Measurements from ENCODE around the gene CXADR. TPM values are rescaled to one million over a fixed set of nuclear protein-coding genes. Genes with fewer than 3 reads are reported as not detected.

CXADR gene
- total and polyA plus RNA-seq, 9 of the 15 experiments (the other 6 are each of a cell fraction or from before 2014, with no cell fraction given), result 0.01 to 0.41 (median 0.14) TPM

DNA sequence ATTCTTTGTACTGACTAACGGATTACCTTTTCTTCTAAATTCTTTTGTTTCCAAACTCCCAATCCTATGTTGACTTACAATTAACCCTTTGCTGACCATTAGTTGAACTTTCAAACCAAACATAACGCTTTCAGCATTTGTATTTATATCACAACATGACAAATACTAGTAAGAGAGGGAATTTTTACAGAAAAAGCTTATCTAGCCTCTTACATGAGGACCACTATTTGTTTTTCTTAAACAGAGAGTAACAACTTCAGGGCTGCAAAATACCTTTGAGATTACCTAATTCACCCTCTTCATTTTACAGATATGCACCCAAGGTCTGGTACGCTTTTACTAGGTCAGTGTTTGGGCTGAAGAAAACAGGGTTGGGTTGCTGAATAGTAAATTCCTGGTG, 45.0 kb upstream of the CXADR start (continued):
- TF ChIP-seq, protein P1, sequence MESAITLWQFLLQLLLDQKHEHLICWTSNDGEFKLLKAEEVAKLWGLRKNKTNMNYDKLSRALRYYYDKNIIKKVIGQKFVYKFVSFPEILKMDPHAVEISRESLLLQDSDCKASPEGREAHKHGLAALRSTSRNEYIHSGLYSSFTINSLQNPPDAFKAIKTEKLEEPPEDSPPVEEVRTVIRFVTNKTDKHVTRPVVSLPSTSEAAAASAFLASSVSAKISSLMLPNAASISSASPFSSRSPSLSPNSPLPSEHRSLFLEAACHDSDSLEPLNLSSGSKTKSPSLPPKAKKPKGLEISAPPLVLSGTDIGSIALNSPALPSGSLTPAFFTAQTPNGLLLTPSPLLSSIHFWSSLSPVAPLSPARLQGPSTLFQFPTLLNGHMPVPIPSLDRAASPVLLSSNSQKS (CRISPR knock-in tag; IDR thresholded peaks at IDR 0.05), result no peak

DNA sequence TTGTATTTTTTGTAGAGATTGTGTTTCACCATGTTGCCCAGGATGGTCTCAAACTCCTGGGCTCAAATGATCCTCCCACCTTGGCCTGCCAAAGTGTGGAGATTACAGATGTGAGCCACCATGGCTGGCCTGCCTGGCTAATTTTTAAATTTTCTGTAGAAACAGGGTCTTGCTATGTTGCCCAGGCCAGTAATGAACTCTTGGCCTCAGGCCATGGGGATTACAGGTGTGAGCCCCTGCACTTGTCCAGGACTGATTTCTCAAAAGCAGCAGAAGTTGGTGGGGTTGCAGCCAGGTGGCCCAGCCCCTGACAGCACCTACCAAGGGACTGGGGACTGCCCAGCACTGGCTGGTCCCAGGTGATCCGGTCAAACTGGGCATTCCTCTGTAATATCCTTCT, 44.1 kb upstream of the CXADR start:
- no peak for ATAC-seq
- H2AFZ ChIP-seq (ENCODE audit: low read depth, low read length), result no peak overlapping the region
- CTCF ChIA-PET (ENCODE audit: low intra/inter-chr PET ratio), result no interaction called here
- POLR2A ChIA-PET, result no interaction called here
- H3K27ac ChIP-seq (ENCODE audit: extremely low read depth, low read depth, low read length), result no peak overlapping the region
- H3K9ac ChIP-seq (ENCODE audit: insufficient read depth in 1 of 2, low read depth in 2 of 2, low read length in 2 of 2), result no peak overlapping the region
- 18% methylated on average over 1 of the region's 1 CpG for WGBS (ENCODE audit: insufficient coverage, low coverage, missing lambda C conversion rate)
- H3K4me2 ChIP-seq (ENCODE audit: insufficient read depth, low read length), result no peak overlapping the region
- TF ChIP-seq, protein P2, sequence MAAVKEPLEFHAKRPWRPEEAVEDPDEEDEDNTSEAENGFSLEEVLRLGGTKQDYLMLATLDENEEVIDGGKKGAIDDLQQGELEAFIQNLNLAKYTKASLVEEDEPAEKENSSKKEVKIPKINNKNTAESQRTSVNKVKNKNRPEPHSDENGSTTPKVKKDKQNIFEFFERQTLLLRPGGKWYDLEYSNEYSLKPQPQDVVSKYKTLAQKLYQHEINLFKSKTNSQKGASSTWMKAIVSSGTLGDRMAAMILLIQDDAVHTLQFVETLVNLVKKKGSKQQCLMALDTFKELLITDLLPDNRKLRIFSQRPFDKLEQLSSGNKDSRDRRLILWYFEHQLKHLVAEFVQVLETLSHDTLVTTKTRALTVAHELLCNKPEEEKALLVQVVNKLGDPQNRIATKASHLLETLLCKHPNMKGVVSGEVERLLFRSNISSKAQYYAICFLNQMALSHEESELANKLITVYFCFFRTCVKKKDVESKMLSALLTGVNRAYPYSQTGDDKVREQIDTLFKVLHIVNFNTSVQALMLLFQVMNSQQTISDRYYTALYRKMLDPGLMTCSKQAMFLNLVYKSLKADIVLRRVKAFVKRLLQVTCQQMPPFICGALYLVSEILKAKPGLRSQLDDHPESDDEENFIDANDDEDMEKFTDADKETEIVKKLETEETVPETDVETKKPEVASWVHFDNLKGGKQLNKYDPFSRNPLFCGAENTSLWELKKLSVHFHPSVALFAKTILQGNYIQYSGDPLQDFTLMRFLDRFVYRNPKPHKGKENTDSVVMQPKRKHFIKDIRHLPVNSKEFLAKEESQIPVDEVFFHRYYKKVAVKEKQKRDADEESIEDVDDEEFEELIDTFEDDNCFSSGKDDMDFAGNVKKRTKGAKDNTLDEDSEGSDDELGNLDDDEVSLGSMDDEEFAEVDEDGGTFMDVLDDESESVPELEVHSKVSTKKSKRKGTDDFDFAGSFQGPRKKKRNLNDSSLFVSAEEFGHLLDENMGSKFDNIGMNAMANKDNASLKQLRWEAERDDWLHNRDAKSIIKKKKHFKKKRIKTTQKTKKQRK (IDR thresholded peaks at IDR 0.05; ENCODE audit: borderline replicate concordance, low read depth, low read length), result no peak
- 0 out of 2 replicates have a peak, but pooled peaks have one; percentile 6 for TF ChIP-seq ZNF121 (CRISPR knock-in tag; conservative IDR thresholded peaks at IDR 0.05)
- no peak for FAIRE-seq
- no TSS peak for BruUV-seq (replicated peaks)
- H3K27me3 ChIP-seq (ENCODE audit: control insufficient read depth in 2 of 2, insufficient read depth in 2 of 2, low read length in 2 of 2), result no peaks in the 10 kb centered on the region
- H4K20me1 ChIP-seq (replicated peaks; ENCODE audit: control insufficient read depth, insufficient read depth, low read length), result no peaks in the 10 kb centered on the region
- H3K4me1 ChIP-seq (replicated peaks in 1 of 2; ENCODE audit: control insufficient read depth in 2 of 2, insufficient read depth in 2 of 2, low read length in 2 of 2), result no peaks in the 10 kb centered on the region
- H3K9me3 ChIP-seq (replicated peaks; ENCODE audit: control insufficient read depth, insufficient read depth, low read depth, low read length), result no peaks in the 10 kb centered on the region
- DNase-seq (ENCODE audit: extremely low read depth in 1 of 4, low spot score in 3 of 4), result no peak
- no peaks in the 10 kb centered on the region for H3K79me2 ChIP-seq (ENCODE audit: control insufficient read depth, insufficient read depth, low read length)
- in situ Hi-C loops (cut with MboI) (no loop called here), intact Hi-C loops (cut with micrococcal nuclease) (no loop called here)
- H3K36me3 ChIP-seq (ENCODE audit: control insufficient read depth, insufficient read depth, low read length), result no peaks in the 10 kb centered on the region
- H3K9me1 ChIP-seq (ENCODE audit: control insufficient read depth, insufficient read depth, low read length), result no peaks in the 10 kb centered on the region
- H3K4me3 ChIP-seq, result no peak overlapping the region

All from K562 (cell line).